Measurements from ENCODE around the gene LRMDA.

- TF ChIP-seq CTCF (IDR thresholded peaks at IDR 0.05) = no peak
- TF ChIP-seq POLR2A (IDR thresholded peaks at IDR 0.05) = no peak
Observed at GRCh38 chr10:76393875-76394706, 962.7 kb downstream of the LRMDA start.
